Measurements from ENCODE around the gene PPIAL4G. TPM values are rescaled to one million over a fixed set of nuclear protein-coding genes. Genes with fewer than 3 reads are reported as not detected.

PPIAL4G gene
- not detected in 2 replicates for total RNA-seq

DNA sequence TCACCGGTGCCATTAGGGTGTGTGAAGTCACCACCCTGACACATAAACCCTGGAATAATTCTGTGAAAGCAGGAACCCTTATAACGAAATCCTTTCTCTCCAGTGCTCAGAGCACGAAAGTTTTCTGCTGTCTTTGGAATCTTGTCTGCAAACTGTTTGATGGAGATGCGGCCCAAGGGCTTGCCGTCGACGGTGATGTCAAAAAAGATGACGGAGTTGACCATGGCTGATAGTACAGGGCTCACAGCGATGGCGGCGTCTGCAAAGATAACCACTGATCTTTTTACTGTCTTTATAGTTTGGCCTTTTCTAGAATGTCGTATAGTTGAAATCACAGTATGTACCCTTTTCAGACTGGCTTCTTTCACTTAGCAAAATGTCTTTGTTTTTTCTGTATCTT, at the start of gene PPIAL4G:
Gene PPIAL4G (minus strand): TSS at position 274 of the 400 bp plus-strand sequence. CDS start 50 bp downstream, at position 224.

Other genes starting within 250 kb of the PPIAL4G start
- gene NBPF14, start 112.7 kb upstream of the PPIAL4G start, total RNA-seq = 3.1 and 7.6 TPM in 2 replicates